Gastroesophageal sphincter (tissue), 3 donors: ENCODE data around the gene HPS4.

Experiments used
- CTCF ChIP-seq, 4 experiments: fragments of 200-600 bp in 2 of 4; fragments of 450-650 bp in 2 of 4; sonication (generic) in 1 of 4; IDR thresholded peaks; one replicate each; pipeline ENCODE4 v1.5.1; 2017 to 2019; ENCODE audit warnings: antibody characterized with exemption in 4 of 4, mild to moderate bottlenecking in 2 of 4, moderate library complexity in 2 of 4
- POLR2AphosphoS5 ChIP-seq: sonication (generic); formaldehyde crosslinking; IDR thresholded peaks from one replicate; pipeline ENCODE4 v1.6.1; 2017; ENCODE audit warnings: antibody characterized with exemption

- no peak for TF ChIP-seq CTCF (IDR thresholded peaks at IDR 0.05)
- no peak for TF ChIP-seq POLR2AphosphoS5
Measured at GRCh38 chr22:26401726-26402125, 81.9 kb downstream of the HPS4 start.
